GM18505 (cell line): ENCODE results near the gene LAMA2.

Experiments
- ATAC-seq: cut with Tn5 transposase; IDR thresholded peaks from one replicate; pipeline ENCODE4 v1.9.1; 2021; ENCODE audit not compliant: unreplicated experiment
- POLR2A ChIP-seq: IDR thresholded peaks from 4 replicates; pipeline ENCODE4 v1.6.1; 2011; ENCODE audit warnings: borderline replicate concordance; ENCODE audit not compliant: insufficient read depth, insufficient read length; ENCODE audit errors: extremely low read depth

LAMA2 gene

GRCh38 chr6:129312880-129313279, 429.9 kb downstream of the LAMA2 start:
- TF ChIP-seq POLR2A: no peak
- no peak for ATAC-seq

DNA sequence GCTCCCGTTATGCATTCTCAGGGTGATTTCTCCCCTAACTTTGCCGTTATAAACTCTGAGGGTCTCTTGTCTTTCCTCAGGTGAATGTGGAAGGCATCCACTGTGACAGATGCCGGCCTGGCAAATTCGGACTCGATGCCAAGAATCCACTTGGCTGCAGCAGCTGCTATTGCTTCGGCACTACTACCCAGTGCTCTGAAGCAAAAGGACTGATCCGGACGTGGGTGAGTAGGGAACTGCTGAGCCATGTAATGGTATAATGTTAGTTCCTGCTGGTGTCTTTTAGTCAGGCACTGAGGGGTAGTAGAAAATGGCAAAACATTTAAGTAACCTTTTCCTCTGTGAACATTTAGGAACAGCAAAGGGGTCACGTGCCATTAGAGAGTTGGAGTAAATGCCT, 431.6 kb downstream of the LAMA2 start:
- ATAC-seq: no peak
- no peak for TF ChIP-seq POLR2A

GRCh38 chr6:129317931-129318820, 435.2 kb downstream of the LAMA2 start:
- ATAC-seq: no peak
- no peak for TF ChIP-seq POLR2A

DNA sequence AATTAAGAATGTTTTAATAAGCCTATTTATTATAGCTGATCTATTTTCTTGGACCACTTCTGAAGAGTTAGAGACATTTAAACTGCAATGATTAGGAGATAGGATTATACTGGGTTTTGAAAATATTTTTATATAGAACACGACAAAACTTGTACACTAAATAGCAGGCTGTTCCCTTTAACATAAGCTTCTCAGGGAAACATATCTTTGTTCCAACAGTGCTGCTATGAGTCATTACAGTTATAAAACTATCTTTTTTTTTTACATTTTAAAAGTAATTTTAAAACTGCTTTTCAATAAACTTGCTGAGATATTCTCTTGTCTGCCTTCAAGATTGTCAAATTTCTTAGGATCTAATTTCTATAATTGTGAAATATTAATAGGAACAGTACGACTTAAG, 438.0 kb downstream of the LAMA2 start:
- no peak for ATAC-seq
- no peak for TF ChIP-seq POLR2A

- no peak for ATAC-seq
- no peak for TF ChIP-seq POLR2A
Measured at GRCh38 chr6:129321303-129321702, 438.4 kb downstream of the LAMA2 start.

GRCh38 chr6:129324345-129324744, 441.4 kb downstream of the LAMA2 start:
- no peak for ATAC-seq
- no peak for TF ChIP-seq POLR2A

DNA sequence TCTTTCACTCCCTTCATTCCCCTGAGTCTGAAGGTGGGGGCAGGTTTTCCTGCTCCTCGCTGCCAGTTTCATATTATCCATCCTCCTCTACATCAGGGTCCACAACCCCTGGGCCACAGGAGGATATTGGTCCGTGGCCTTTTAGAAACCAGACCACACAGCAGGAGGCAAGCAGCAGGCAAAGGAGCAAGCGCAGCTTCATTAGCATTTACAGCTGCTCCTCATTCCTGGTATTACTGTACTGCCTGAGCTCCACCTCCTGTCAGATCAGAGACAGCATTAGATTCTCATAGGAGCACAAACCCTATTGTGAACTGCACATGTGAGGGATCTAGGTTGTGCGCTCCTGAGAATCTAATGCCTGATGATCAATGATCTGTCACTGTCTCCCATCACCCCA, 446.7 kb downstream of the LAMA2 start:
- no peak for TF ChIP-seq POLR2A
- ATAC-seq: no peak

GRCh38 chr6:129331450-129332138, 448.7 kb downstream of the LAMA2 start:
- TF ChIP-seq POLR2A: no peak
- ATAC-seq: no peak

- ATAC-seq: no peak
- TF ChIP-seq POLR2A: no peak
Measured at GRCh38 chr6:129335792-129336191, 452.9 kb downstream of the LAMA2 start.

- ATAC-seq: no peak
- no peak for TF ChIP-seq POLR2A
Measured at GRCh38 chr6:129338683-129339082, 455.7 kb downstream of the LAMA2 start.

DNA sequence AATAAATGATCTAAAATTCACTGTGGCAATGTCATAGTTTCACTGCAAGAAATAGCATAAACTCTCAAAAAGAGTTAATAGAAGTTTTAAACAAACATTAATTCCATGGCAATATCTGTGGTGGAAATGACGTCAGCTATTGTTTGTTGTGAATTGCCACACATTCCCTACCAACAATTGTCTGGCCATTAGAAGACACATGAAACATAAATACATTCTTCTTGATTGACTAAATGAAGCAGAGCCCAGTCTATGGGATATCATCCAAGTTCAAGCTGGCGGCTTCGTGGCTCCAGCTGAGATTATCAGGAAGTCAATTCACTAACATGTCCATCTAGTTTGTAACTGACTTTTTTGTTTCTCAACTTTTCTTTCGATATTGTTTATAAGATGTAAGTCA, 458.0 kb downstream of the LAMA2 start:
- no peak for TF ChIP-seq POLR2A
- ATAC-seq: no peak

DNA sequence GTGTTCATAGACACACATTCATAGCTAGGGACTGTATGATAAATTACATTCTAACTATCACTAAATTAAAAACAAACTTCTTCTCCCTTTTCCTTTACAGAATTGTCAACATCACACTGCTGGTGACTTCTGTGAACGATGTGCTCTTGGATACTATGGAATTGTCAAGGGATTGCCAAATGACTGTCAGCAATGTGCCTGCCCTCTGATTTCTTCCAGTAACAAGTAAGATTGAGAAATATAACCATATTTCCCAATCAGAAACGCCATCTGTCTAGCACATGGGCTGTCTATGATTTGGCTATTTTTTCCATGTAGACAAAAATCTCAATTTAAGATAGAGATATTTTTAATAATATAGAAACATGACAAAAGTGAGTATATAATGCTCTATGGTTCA, 459.3 kb downstream of the LAMA2 start:
- no peak for ATAC-seq
- TF ChIP-seq POLR2A: no peak

- no peak for ATAC-seq
- no peak for TF ChIP-seq POLR2A
Measured at GRCh38 chr6:129342796-129343195, 459.9 kb downstream of the LAMA2 start.

- TF ChIP-seq POLR2A: no peak
- ATAC-seq: no peak
Measured at GRCh38 chr6:129344379-129344778, 461.4 kb downstream of the LAMA2 start.
